ENCODE data around the gene SHD. TPM values are rescaled to one million over a fixed set of nuclear protein-coding genes. Genes with fewer than 3 reads are reported as not detected.

The SHD gene
- total RNA-seq, 1 experiment from 2014 or later = 4.4 TPM

- Histone ChIP-seq H3K14ac (ENCODE audit: insufficient read depth, low read length) (peak overlapping the region; percentile 67; the same call in 1 of the 2 replicates), H3K9ac (ENCODE audit: extremely low read depth, insufficient read length, low read length) (peak overlapping the region; percentile 42)
- H3K4me3 Mint-ChIP-seq = peak overlapping the region; percentile 68 to 70
Measured at GRCh38 chr19:4337906-4338440, 58.9 kb downstream of the SHD start.

More at GRCh38 chr19:4337906-4338440, 58.9 kb downstream of the SHD start:
- peaks cover 15 to 18% of the 10 kb centered on the region in 2 experiments for H3K4me1 Mint-ChIP-seq
- H2BK12ac ChIP-seq (ENCODE audit: insufficient read length, low read depth, low read length) = no peak overlapping the region
- H3K27me3 Mint-ChIP-seq (ENCODE audit: low read depth) = peaks cover 13% of the 10 kb centered on the region
- no CpG with 5 or more reads among the region's 14 CpGs for WGBS (ENCODE audit: extremely low coverage, insufficient read length, low lambda C conversion rate)
- H2BK20ac ChIP-seq (ENCODE audit: low read depth, low read length, poor library complexity, severe bottlenecking) = no peak overlapping the region
- peak overlapping the region; percentile 32 for H3K18ac ChIP-seq (ENCODE audit: insufficient read length, low read depth, low read length)
- no peak overlapping the region for H3K4ac ChIP-seq (ENCODE audit: low read depth, low read length)
- H2BK15ac ChIP-seq (ENCODE audit: low read depth, low read length) = no peak overlapping the region
- H3K36me3 Mint-ChIP-seq (ENCODE audit: insufficient read depth in 1 of 3, low read depth in 3 of 3) = peaks cover 13 to 22% (median 20%) of the 10 kb centered on the region in 3 experiments; a peak in 6 of 7 replicates
- no peak overlapping the region for H2BK120ac ChIP-seq (ENCODE audit: low read depth, low read length, poor library complexity, severe bottlenecking)
- H3K23me2 ChIP-seq (ENCODE audit: insufficient read length, low read depth, low read length, poor library complexity, severe bottlenecking) = peaks cover 14% of the 10 kb centered on the region
- no peak overlapping the region for H2BK5ac ChIP-seq (ENCODE audit: insufficient read length, low read length)
- H2AFZ ChIP-seq (ENCODE audit: low read length) = no peak overlapping the region
- H3K9me3 ChIP-seq (ENCODE audit: control insufficient read depth, low read depth, low read length) = no peaks in the 10 kb centered on the region
- no peak overlapping the region for H3K23ac ChIP-seq (ENCODE audit: insufficient read length, low read depth, low read length)
- no peak overlapping the region for H4K5ac ChIP-seq (ENCODE audit: insufficient read length, low read depth, low read length)
- no peak overlapping the region for H4K91ac ChIP-seq (ENCODE audit: insufficient read length, low read depth, low read length)
- H3K56ac ChIP-seq (ENCODE audit: insufficient read length, low read depth, low read length) = no peak overlapping the region
- H3K27me3 ChIP-seq (ENCODE audit: insufficient read depth, low read length) = no peaks in the 10 kb centered on the region
- no peak overlapping the region for H3T11ph ChIP-seq (ENCODE audit: low read length)
- H3K4me1 ChIP-seq (ENCODE audit: insufficient read depth, low read length) = no peaks in the 10 kb centered on the region
- no peak overlapping the region for H2AK5ac ChIP-seq (ENCODE audit: insufficient read length, low read length)
- no peak for DNase-seq
- peak overlapping the region; percentile 54 to 89 (median 63) for H3K27ac Mint-ChIP-seq
- H3K79me2 ChIP-seq (ENCODE audit: insufficient read depth, low read length) = no peaks in the 10 kb centered on the region
- H3K27ac ChIP-seq (ENCODE audit: insufficient read length, low read depth, low read length) = no peak overlapping the region
- no peaks in the 10 kb centered on the region for H4K20me1 ChIP-seq (ENCODE audit: control insufficient read depth, insufficient read depth, insufficient read length)
- no peak for TF ChIP-seq CTCF (conservative IDR thresholded peaks at IDR 0.05)
- H3K9me3 Mint-ChIP-seq = peaks cover 2 to 5% of the 10 kb centered on the region in 2 experiments; a peak in 1 of 5 replicates
- H3K79me1 ChIP-seq (ENCODE audit: insufficient read depth, low read depth, low read length, poor library complexity, severe bottlenecking) = no peaks in the 10 kb centered on the region
- no peak overlapping the region for H4K8ac ChIP-seq (replicated peaks; ENCODE audit: insufficient read length, low read depth, low read length)
- H3K4me2 ChIP-seq (ENCODE audit: insufficient read depth, insufficient read length, low read length) = peak overlapping the region; percentile 85

Data from H9 (cell line).